ENCODE data around the gene COX4I1.
"Not testable (repeated sequence)": the region's sequence is repeated elsewhere in the genome, so short reads cannot be mapped to it uniquely, and the experiment has no call there.

COX4I1 gene

DNA sequence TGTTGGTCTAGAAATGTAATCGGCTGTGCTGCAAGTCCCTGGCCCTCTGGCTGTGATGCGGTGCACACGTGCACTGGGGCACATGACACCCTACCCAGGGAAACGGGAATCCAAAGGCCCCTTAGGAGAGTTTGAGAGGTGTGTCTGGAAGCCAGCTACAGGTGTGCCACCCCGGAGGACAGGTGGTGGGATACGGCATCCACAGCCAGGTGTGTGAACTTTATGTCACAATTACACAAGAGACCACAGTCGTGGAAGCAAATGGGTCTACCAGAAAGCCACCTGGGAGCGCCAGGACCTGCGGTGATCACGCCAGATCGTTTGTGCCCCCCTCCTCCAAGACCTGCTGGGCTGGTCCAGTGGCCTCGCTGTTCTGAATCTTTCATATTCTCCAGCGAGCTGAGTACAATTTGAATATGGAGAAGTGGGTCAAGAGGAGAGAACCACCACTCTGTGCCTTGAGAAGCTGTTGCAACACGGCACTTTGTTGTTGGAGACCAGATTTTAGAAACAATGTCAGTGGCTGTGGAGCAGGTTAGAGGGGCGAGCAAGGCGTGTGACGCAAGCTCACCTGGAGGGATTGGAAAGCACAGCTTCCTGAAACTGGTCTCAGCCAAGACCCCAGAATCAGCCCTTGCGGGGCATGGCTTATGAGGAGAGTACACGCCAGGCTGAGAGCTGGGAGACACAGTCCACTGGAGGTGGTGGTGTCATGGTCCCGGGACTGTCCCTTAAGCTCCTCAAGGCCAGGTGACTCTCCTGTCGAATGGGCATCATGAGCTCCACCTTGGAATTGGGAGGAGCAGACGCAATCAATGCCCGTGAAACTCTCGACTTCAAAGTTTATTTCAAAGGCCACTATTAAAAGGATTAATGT lies 37.4 kb downstream of the COX4I1 start:
- FAIRE-seq (no peak), DNase-seq (ENCODE audit: insufficient read length, low spot score) (no peak)
- TF ChIP-seq POU2F2 (IDR thresholded peaks at IDR 0.05; ENCODE audit: low read depth, low read length) (no peak), POLR2A (IDR thresholded peaks at IDR 0.05; ENCODE audit: low read depth, low read length) (no peak), POLR2AphosphoS5 (IDR thresholded peaks at IDR 0.05; ENCODE audit: low read depth, low read length) (no peak), PAX5 (IDR thresholded peaks at IDR 0.05; ENCODE audit: insufficient read depth, low read length, severe bottlenecking) (no peak), TAF1 (IDR thresholded peaks at IDR 0.05; ENCODE audit: low read depth, low read length) (no peak), SPI1 (IDR thresholded peaks at IDR 0.05; ENCODE audit: low read depth, low read length) (no peak)

DNA sequence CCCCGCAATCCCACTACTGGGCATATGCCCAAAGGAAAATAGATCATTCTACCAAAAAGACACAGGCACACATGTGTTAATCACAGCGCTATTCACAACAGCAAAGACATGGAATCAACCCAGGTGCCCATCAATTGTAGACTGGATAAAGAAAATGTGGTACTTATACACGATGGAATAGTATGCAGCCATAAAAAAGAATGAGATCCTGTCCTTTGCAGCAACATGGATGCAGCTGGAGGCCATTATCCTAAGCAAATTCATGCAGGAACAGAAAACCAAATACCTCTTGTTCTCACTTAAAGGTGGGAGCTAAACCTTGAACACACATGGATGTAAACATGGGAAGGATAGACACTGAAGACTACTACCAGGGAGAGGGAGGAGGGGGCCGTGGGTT lies 38.2 kb downstream of the COX4I1 start:
- not testable (repeated sequence) for DNase-seq (ENCODE audit: insufficient read length, low spot score); FAIRE-seq

DNA sequence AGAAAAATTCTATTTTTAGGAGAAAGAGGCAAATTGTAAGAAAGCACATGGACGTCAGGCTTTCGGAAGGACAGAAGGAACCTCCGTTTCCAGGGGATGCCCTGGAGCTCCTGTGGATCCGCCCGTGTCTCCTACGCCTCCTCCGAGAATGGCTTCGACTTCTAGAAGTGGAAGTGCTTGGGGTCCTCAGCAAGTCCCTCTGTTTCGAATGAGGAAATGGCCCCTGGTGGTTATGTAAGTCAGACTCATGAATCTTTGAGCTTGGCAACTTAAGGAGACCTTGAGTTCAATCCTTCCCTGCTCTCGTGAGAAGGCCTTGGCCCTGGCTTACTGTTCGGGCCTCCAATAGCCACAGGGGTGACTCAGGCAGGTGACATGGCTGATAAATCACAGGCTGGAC lies 38.9 kb downstream of the COX4I1 start:
- no peak for TF ChIP-seq POLR2AphosphoS5 (IDR thresholded peaks at IDR 0.05; ENCODE audit: low read depth, low read length)
- TF ChIP-seq POU2F2 (IDR thresholded peaks at IDR 0.05; ENCODE audit: low read depth, low read length), result no peak
- no peak for TF ChIP-seq TAF1 (IDR thresholded peaks at IDR 0.05; ENCODE audit: low read depth, low read length)
- TF ChIP-seq PAX5 (IDR thresholded peaks at IDR 0.05; ENCODE audit: insufficient read depth, low read length, severe bottlenecking), result no peak
- TF ChIP-seq POLR2A (IDR thresholded peaks at IDR 0.05; ENCODE audit: low read depth, low read length), result no peak
- 0 out of 2 replicates have a peak, but pooled peaks have one; percentile 37 for TF ChIP-seq SPI1 (IDR thresholded peaks at IDR 0.05; ENCODE audit: low read depth, low read length)
- no peak for FAIRE-seq
- DNase-seq (ENCODE audit: insufficient read length, low spot score), result no peak

DNA sequence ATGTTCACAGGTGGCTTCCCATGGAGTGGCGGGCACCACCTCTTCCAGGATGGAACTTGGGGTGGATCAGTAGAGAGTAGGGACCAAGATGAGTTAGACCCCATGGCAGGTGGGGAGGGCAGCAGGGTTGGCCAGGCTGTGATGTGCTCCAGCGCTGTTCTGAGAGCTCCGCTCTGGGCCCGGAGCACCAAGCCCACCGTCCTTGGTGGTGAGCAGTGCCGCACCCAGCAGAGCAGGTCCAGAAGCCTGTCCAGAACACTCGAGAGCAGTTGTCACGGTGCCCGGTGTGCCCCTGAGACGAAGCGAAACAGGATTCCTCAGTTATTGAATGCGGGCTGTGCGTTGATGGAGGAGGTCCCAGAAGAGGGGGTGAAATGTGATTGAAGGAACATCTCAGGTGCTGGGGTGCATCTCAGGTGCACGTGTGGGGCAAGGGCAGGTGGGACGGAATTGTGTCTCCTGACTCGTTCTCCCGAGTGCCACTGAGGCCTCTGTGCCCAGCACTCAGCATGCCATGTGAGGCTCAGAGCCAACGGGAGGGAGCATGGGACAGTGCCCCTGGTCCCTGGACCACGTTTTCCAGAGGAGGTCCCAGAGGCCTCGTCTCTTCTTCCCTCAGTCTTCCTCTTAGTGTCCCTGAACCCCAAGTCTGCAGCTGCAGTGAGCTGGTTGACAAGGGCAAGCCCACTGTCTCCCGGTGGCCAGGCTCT lies 39.5 kb downstream of the COX4I1 start:
- TF ChIP-seq PAX5 (IDR thresholded peaks at IDR 0.05; ENCODE audit: insufficient read depth, low read length, severe bottlenecking) (no peak), POLR2AphosphoS5 (IDR thresholded peaks at IDR 0.05; ENCODE audit: low read depth, low read length) (no peak), POLR2A (IDR thresholded peaks at IDR 0.05; ENCODE audit: low read depth, low read length) (no peak), SPI1 (IDR thresholded peaks at IDR 0.05; ENCODE audit: low read depth, low read length) (no peak), POU2F2 (IDR thresholded peaks at IDR 0.05; ENCODE audit: low read depth, low read length) (no peak)
- no peak for DNase-seq (ENCODE audit: insufficient read length, low spot score)
- FAIRE-seq, result no peak

DNA sequence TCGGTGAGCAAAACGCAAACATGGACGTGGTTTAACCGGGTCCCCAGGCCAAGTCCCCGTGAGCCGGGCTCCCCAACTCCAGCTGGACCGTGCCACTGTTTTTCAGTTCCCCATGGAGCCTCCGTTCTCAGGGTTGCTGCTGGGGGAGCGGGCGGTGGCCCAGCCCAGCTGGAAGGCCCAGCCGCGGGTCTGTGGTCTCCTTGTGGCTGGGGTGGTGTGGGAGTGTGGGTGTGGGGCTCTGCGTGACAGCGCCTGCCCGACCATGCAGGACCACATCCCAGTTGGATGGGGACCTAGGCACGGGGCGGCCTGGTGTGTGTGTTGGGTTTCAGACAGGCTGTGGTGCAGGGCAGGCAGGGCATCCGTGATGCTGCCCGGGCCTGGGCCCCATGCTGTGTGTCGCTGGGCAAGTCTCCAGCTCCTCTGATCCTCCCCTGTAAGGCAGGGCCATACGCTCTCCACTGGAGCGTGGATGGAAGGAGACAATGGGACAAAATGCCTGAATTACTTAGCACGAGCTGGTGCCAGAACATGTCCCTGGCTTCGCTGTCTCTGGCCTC lies 40.3 kb downstream of the COX4I1 start:
- FAIRE-seq (no peak), DNase-seq (ENCODE audit: insufficient read length, low spot score) (no peak)
- TF ChIP-seq SPI1 (IDR thresholded peaks at IDR 0.05; ENCODE audit: low read depth, low read length), result 0 out of 2 replicates have a peak, but pooled peaks have one; percentile 8
- TF ChIP-seq POLR2AphosphoS5 (IDR thresholded peaks at IDR 0.05; ENCODE audit: low read depth, low read length), result no peak

DNA sequence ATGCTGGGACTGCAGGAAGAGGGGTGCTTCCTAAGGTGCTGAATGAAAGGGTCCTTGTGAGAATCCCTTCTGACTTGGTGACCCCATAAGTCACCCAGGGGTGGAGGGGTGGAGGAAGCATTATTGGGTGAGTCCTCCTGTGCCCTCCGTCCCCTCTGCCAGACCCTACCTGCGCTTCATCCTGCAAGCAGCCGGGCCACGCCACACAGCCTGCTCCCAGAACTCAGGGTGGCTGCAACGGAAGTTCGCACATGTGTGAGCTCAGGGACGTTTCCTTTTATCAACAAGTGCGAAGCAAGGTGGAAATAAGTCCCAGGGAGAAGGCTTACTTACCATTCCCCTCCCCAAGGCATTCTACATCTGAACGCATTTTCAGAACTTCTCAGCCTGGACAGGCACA lies 40.9 kb downstream of the COX4I1 start:
- DNase-seq (ENCODE audit: insufficient read length, low spot score), result no peak
- FAIRE-seq, result no peak
- TF ChIP-seq TAF1 (IDR thresholded peaks at IDR 0.05; ENCODE audit: low read depth, low read length) (no peak), POU2F2 (IDR thresholded peaks at IDR 0.05; ENCODE audit: low read depth, low read length) (no peak), POLR2AphosphoS5 (IDR thresholded peaks at IDR 0.05; ENCODE audit: low read depth, low read length) (no peak), POLR2A (IDR thresholded peaks at IDR 0.05; ENCODE audit: low read depth, low read length) (no peak), PAX5 (IDR thresholded peaks at IDR 0.05; ENCODE audit: insufficient read depth, low read length, severe bottlenecking) (no peak), SPI1 (IDR thresholded peaks at IDR 0.05; ENCODE audit: low read depth, low read length) (no peak)

DNA sequence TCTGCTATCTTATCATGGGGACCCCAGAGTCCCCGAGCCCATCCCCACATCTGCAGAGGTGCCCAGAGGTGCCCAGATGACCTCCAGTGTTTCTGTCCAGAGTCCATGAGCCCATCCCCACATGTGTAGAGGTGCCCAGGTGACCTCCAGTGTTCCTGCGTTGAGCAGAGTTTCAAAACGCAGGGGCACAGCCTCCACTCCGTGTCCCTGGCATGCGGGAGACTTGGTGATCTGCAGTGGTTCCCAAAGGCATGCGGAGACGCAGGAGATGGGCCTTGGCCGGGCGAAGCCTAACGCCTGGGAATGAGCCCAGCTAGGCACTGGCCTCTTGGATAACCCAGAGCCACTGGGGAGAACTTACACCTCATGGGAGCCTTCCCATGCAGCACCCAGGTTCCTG lies 41.3 kb downstream of the COX4I1 start:
- DNase-seq (ENCODE audit: insufficient read length, low spot score) (no peak), FAIRE-seq (no peak)
- no peak for TF ChIP-seq PAX5 (IDR thresholded peaks at IDR 0.05; ENCODE audit: insufficient read depth, low read length, severe bottlenecking)
- TF ChIP-seq SPI1 (IDR thresholded peaks at IDR 0.05; ENCODE audit: low read depth, low read length), result no peak
- no peak for TF ChIP-seq POU2F2 (IDR thresholded peaks at IDR 0.05; ENCODE audit: low read depth, low read length)
- no peak for TF ChIP-seq POLR2A (IDR thresholded peaks at IDR 0.05; ENCODE audit: low read depth, low read length)
- TF ChIP-seq POLR2AphosphoS5 (IDR thresholded peaks at IDR 0.05; ENCODE audit: low read depth, low read length), result no peak

DNA sequence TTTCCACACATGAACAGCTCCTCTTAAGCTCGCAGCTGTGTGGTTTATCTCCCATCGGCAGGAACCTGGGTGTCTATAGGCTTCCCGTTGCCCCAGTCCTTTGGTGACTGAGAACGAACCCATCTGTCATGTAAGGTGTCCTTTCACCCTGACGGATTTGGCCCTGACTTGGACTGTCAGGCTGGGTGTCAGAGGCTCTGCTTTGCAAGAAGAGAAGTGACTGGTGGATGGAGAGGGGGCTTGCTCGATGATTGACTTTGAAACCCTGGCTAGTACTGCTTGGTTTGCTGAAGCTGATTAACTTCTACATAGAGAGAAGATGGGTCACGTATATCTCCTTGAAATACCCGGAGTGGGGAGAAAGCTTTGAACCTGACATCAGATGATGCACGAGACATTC lies 42.9 kb downstream of the COX4I1 start:
- TF ChIP-seq POU2F2 (IDR thresholded peaks at IDR 0.05; ENCODE audit: low read depth, low read length), result no peak
- no peak for TF ChIP-seq PAX5 (IDR thresholded peaks at IDR 0.05; ENCODE audit: insufficient read depth, low read length, severe bottlenecking)
- no peak for TF ChIP-seq POLR2AphosphoS5 (IDR thresholded peaks at IDR 0.05; ENCODE audit: low read depth, low read length)
- TF ChIP-seq TAF1 (IDR thresholded peaks at IDR 0.05; ENCODE audit: low read depth, low read length), result no peak
- TF ChIP-seq SPI1 (IDR thresholded peaks at IDR 0.05; ENCODE audit: low read depth, low read length), result no peak
- TF ChIP-seq POLR2A (IDR thresholded peaks at IDR 0.05; ENCODE audit: low read depth, low read length), result no peak
- no peak for DNase-seq (ENCODE audit: insufficient read length, low spot score)
- FAIRE-seq, result no peak

DNA sequence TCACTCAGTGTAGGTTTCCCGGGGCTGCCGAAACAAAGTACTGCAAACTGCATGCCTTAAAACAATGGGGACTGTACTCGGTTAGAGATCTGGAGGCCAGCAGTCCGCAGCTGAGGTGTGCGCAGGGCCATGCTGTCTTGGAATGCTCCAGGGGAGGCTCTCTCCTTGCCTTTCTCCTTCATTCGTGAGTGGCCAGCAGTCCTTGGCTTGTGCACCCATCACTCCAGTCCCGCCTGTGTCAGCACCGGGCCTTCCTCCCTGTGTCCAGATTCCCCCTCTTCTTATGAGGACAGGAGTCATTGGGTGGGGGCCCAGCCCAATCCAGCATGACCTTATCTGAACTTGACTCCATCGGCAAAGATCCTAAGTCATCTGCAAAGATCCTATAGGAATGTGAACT lies 43.4 kb downstream of the COX4I1 start:
- DNase-seq (ENCODE audit: insufficient read length, low spot score) (no peak), FAIRE-seq (no peak)

More for the DNA sequence above, 43.4 kb downstream of the COX4I1 start:
- TF ChIP-seq POLR2A (IDR thresholded peaks at IDR 0.05; ENCODE audit: low read depth, low read length) (no peak), SPI1 (IDR thresholded peaks at IDR 0.05; ENCODE audit: low read depth, low read length) (no peak), POU2F2 (IDR thresholded peaks at IDR 0.05; ENCODE audit: low read depth, low read length) (no peak), POLR2AphosphoS5 (IDR thresholded peaks at IDR 0.05; ENCODE audit: low read depth, low read length) (no peak), PAX5 (IDR thresholded peaks at IDR 0.05; ENCODE audit: insufficient read depth, low read length, severe bottlenecking) (no peak), TAF1 (IDR thresholded peaks at IDR 0.05; ENCODE audit: low read depth, low read length) (no peak)
